GM19452 (cell line): ENCODE data around the gene ZNF608.

Experiments
- ATAC-seq: cut with Tn5 transposase; IDR thresholded peaks from one replicate; pipeline ENCODE4 v1.9.1; 2021; ENCODE audit not compliant: unreplicated experiment

Gene ZNF608

DNA sequence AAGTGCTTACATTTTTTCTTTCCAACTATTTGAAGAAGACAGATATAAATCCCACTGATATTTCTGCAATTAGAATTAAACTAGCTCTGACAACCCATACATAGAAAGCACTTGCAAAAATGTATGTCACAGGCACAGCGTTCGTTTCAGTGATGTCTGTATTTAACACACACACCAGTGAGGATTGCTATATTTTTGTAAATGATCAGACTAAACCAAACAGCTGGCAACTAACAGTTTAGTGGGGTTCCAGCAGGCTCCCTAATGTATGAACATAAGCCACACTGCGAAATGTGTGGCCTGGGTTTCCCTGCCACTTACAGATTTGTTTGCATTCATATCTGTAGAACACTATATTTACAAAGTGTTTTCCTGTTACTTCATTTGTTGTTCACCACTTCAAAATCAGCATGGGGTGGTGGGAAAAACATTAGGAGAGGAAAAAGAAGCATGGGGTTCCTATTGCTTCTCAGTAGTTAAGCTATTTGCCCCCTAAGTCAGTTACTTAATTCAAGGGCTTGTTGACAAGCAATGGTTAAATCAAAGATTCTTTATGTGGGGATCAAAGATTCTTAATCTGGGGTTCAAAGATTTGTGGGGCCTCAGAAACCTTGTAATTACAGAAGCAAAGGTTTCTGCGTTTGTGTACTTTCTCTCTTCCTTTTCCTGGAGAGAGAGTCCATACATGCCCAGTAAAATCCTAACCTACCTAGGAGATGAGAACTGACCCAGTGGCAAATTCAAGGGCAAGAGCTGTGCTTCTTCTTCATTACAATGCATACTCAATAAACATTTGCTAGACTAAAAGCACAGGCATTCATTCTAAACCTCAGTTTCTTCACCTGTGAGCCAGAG is 27.1 kb downstream of the ZNF608 start:
- ATAC-seq, result no peak

DNA sequence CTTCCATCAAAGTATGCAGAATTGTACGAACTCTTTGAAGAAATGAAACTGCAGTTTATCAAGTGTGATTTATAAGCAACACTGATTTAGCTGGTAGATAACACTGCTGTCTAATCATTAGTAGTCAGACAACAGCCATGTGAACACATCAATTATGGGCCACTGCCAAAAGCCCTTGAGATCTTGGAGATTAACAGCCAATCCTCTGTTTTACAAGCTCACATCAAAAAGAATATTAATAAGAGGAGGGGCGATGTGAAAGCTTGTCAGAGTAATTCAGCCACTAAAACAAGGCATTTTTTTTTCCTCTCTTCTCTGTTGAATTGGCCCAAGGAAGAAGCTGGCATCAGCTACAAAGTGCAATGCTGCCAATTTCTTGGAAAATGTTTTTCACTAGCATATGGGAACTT is 28.1 kb downstream of the ZNF608 start:
- ATAC-seq, result no peak

DNA sequence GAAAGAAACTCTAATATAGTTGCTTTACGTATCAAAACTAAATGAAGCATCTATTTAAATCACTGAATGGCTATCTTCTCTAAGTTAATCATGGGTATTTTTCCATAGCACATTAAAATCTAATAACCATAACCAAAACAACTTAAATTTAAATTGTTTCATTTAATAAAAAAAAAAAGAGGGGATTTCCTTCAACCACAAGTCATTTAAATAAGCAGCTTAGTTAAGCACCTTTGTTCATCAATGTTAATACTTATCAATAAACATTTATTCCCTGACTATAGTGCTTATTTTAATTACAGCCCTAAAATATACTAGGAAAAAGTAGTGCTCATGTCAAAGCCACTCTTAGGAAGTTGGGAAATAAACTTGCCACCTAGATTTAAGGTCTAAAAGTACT is 30.3 kb downstream of the ZNF608 start:
- ATAC-seq, result no peak

DNA sequence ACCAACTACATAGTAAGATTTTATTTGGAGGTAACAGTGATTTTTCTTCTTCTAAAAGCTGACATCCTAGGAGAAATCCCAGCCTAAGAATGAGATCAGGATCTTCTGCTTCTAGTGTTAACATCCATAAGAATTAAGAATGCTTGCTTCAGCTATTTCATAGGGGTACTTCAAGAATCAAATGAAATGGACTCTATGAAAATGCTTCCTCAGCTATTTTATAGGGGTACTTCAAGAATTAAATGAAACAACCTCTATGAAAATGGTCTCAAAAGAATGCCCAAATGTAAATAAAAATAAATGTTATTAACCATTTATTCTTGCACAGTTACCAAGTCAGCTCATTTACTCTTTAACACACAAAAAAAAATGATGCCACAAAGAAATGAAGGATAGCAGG is 31.5 kb downstream of the ZNF608 start:
- ATAC-seq, result no peak

DNA sequence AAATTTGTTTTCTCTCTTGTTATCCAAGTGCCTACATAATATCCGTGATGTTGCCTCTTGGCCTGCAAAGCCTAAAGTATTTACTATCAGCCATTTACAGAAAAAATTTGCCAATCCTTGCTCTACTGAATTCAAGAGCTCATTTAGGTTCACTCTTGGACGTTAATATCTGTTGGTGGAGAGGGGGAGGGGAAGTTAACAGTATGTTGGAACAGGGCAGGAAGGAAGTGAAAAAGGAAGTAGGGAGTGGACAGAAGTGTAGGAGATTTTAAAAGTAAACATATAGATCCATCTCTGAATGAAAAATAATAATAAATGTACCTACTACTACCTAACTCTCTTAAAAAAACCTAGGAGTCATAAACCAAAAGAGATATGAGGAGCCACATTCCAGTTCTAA is 32.8 kb downstream of the ZNF608 start:
- no peak for ATAC-seq

DNA sequence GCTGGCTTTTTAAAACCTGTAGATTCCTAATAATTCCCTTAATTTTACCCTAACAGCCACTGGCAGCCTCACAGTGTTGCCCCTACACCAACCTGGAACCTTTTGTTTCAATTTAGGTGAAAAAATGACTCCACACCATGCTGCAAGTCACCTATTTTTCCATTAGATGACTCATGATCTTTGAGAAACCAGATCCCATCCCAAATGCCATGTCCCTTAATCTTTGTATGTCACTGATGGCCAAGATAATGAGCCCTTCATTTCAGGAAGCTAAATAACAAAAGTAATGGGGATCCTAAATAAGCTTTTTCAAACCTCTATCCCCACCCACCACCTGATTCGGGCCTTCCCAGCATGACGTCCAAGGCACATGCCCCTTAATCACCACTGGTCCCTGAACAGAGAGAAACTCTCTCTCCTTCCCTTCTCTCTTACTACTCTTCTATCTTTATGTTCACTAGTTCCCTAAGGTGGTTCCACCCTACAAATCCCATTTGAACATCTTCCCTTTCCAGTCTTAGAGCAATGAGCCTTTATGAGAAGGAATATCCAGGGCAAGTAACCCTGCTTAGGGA is 33.6 kb downstream of the ZNF608 start:
- no peak for ATAC-seq

DNA sequence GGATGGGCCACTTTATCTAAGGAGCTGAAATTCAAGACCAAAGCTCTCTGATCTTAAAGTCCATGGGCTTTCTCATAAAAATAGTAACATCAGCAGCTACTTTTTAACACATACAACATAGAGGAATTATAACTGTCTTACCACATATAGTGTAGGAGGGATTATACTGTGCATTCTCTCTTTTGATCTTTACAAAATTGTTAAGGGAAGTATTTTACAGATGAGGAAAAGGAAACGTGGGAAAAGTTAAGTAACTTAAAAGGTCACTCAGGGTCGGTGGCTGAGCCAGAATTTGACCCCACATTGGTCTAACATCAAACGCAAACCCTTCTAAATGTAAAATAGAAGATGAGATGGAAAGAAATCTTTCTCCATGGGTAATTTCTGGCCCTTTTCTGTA is 38.4 kb downstream of the ZNF608 start:
- ATAC-seq, result no peak

DNA sequence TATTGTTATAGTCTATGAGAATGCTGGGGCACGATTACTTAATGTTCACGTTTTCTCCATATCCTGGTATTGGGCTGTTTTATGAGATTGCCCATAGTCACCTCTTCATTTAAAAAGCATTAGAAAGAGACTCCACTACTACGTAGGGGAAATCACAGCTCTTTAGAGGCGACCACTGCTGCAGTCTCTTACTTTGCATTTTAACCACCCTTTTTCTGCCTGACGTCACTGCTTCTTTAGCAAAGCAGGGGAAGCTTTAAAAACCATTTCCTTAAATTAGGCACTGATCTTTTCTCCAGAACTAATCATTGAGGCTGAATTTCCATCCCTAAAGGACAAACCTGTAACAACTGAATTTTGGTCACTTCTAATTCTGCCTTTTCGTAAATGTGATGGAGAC is 38.9 kb downstream of the ZNF608 start:
- peak; percentile 24 for ATAC-seq

DNA sequence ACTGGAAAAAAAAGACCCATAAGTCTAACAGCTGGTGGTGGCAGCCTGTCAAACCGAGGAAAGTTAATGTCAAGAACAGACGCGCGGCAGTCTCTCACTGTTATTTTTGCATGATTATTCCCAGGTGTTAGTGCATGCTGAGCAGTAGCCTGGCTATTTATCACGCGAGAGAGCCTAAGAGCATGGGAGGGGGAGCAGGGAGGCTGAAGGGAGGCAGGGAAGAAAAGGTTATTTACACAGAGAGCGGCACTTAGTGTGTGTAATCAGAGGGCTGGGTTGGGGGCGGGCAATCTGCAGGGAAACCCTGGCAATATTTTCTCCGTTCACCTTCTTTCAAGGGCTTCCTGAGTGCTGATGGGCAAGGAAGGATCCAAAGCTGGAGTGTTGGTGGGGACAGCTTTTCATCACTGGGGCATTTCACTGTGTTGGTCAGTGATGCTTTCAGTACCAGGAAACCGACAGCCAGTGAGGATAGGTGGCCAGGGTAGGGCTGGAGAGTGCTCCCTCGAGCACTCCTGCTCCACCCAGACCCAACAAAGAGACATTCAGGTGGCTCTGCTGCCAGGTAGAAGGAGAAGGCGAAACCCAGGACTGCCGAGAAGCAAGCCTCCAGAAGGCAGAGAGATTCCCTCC is 39.6 kb downstream of the ZNF608 start:
- ATAC-seq, result no peak

DNA sequence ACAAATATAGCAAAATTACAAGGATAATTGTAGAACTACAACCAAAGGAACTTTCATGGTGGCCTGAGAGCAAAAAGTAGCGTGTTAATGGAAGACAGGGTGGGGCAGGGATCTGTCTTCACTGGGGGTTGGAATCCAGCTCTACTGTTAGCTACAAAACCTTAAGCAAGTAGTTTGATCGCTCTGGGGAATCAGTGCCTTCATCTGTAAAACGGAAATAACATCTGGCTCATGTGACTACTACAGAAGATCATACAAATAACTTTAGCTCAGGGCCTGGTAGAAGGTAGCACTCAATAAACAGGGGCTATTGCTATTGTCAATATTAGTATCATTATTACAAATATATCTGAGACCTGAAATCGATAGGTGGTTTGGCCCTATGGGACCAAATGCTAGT is 40.4 kb downstream of the ZNF608 start:
- ATAC-seq, result no peak

DNA sequence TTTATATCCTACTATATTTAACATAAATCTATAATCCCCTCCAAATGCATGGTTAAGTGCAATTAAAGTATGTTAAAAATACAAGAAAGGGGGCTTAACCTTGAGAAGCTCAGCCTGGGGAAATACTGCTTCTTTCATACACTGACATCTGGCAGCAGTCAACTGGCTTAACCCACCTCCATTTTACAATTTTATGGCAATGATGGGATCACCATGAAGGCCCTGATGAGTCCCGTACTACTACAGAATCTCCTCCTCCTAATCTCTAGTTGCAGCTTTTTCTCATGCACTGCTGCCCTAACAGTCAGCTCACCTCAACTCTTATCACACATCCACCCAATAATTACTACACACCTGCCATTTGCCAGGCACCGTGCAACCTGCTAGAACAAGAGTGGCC is 40.9 kb downstream of the ZNF608 start:
- no peak for ATAC-seq

DNA sequence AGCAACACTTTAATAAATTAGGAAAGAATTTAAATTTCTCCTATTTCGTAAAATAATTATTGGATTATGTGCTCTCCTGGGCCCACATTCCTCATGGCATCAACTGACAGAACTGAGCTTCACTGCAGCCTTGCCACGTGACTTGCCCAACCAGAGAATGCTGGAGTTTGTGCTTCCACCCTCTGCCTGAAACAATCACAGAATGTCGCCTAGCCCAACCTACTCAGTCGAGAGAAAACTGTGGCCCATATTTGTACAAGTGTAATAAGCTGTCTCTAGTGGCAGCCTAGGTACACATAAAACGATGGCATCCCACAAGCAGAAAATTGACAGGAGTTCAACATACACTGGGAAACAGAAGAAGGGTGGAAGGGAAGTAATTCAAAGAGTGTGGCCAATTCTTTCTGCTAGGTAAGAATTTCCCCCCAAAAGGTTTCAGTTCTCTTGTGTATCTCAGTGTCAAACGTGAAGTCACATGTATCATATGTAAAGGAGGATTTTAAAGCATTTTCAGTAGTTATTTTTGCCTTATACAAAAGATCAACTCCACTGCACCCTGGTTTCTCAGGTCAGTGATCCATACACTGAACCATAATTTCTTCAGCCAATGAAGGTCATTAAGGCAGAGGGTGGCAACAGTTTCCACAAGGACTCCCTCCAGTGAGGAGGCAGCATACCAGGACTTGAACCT is 41.7 kb downstream of the ZNF608 start:
- peak; percentile 76 for ATAC-seq

DNA sequence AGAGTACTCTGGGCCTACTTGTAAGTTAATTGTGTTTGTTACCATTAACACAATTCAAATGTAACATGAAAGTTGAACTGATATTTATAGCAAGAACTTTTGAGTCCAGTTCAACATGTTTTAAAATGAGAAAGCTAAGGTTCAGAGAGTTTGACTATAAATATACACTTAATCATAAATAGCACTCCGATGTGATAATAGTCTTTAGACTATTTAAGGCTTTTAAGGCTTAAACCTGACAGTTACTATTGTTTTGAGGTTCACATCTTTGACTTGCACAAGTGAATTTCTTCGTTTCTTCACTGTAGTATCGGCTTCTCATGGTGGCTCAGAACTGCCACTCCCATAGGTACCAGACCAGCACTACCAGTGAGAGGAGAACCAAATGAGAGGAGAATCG is 42.4 kb downstream of the ZNF608 start:
- no peak for ATAC-seq

DNA sequence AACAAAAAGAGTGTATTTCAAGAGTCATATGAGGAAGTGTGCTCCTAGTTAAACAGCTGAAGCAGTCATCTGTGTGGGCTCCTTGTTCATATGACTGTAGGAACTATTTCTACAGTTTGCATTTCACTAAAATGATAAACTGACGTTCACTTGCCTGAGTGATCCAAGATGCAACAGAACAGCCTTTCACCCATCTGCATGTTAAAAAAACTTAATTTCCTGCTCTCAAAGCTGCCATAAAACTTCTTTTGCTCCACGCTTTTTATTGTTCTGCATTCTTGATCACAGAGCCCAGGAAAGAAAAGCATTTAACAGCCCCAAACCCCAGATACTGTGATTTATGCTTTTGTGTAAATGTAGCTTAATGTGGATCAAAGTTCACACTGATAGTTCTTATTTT is 43.9 kb downstream of the ZNF608 start:
- ATAC-seq, result no peak

DNA sequence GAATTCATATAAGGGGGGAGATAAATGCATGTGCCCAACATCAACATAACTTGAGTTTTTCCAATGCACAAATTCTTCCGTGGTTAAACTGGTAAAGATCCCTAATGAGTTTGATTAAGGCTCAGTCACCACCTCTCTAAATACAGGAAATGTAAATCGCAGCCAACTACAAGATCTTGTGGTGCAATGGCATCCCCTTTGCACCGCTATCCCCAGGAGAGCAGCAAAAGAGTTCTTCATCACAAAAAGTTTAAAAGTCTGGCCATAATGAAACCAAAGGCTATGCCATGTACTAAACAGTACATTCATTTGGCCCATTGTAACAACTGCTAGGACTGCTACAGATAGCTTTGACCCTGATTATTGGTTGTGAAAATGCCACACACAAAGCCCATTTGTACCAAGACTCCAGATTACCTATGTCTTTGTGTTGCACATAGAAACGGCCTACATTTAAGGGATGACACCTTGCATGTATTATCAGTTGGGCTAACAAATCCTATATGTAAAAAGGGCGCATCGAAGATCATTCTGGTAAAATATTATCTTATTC is 44.5 kb downstream of the ZNF608 start:
- ATAC-seq, result no peak

DNA sequence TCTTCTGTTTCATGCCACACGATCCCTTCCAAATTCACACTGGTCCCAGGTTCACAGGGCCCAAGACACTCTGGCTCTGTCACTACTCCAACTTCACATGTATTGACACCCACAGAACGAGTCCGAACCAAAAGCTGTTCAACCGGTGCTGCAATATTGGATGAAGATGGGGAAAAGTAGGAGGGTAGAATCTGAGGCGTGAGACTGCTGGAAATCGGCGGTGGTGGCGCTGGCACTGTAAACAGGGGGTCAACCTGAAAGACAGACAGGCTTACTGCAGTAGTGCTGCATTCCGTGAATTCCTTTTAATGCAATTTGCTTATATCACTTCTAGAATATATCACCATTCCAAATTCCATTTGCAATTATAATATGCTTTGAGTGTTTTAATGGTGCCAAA is 45.4 kb downstream of the ZNF608 start:
- ATAC-seq, result no peak

DNA sequence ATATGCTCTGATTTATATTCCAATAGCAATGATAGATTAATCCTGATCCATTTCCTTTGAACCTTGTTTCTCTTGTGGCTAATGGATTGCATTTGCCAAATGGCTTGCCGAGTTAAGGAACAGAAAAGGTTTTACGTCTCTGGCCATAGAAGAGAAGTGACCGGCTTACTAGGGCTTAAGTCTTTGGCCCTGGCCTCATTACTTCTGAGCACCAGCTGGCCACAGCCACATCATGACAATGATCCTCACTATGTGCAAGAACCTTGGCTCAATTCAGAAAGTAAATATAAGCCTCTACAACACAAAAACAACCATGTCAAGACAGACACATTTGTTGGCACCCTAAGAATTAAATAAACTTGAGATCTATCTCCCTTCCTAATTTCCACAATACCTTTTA is 46.1 kb downstream of the ZNF608 start:
- ATAC-seq, result no peak

DNA sequence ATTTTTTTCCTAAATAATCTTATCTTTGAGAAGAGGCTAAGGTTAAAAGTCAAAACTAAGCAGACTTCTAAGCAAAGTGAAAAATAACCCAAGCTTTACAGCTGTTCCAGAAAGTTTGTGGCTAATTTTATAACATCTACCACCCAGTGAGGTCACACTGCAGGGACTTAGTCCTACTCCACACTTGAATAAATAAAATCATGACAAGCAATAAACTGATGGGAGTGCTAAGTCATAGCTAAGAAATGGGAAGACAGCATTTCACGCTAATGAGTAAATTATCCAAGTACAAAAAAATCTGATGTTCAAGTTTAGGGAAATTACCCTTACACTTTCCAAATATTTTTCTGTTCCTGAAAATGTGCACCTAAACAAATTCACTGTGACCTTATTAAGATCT is 47.7 kb downstream of the ZNF608 start:
- no peak for ATAC-seq

DNA sequence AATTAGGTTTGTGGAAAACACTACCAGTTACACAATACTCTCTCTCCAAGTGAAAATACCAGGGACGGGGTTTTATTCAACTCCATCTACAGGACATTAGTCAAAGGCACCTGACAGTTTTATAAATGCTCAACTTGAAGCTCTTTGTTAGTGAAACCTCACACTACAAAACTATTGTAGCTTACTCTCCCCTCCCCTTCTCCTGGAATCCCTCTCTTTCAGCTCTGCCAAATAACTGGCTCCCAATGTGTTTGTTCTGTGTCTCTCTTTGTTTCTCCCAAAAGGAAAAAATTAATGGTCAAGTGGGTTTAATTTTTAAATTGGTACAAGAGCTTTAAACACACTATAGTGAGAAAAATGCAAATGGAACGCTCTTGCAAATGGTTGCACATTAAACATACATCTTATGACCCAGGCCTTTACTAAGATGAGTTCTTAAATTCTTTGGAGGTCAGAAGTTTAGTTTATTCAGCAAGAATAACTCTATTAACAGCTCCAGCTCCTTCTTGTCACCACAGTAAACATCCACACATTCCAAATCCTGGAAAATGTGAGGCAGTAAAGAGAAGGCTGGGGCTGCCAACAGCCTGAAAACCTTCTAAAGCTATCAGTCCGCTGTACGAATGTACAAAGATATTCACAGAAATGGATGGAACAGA is 48.4 kb downstream of the ZNF608 start:
- no peak for ATAC-seq

DNA sequence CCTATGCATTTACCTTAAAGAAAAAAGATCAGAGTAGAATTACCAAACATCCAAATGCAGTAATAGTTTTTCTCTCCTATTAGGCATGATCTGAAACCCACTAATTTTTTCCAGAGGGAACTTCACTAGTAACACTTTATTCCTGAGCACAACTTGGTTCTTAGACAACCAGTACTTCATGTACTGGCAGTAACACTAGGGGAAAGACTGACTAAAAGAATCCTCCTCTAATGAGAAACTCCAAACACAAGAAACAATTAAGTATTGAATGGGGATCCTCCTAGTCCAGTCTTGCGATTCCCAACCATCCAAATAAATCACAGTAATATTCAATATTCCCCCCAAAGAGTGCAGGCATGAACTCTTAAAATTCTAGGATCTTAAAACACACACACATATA is 48.9 kb downstream of the ZNF608 start:
- ATAC-seq, result no peak

DNA sequence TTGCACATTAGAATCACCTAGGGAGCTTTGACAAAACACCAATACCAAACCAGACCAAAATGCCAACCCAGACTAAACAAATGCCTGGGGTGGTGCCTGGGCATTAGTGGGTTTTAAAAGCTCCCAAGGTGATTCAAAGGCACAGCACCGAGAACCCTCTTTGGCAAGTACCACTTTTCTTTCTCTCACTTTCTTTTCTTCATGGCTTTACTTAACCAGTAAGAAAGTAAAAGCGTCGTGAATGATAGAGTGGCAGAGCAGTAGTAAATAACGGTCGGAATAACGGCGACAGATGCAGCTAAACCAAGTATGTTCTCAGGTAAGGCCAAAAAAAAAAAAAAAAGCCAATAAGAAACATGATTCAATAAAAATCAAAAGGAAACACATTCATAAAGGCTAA is 49.5 kb downstream of the ZNF608 start:
- no peak for ATAC-seq
